Osteocyte (in vitro differentiated cells): ENCODE measurements around the gene KTI12. TPM values are rescaled to one million over a fixed set of nuclear protein-coding genes. Genes with fewer than 3 reads are reported as not detected.
"Not testable (repeated sequence)": the region's sequence is repeated elsewhere in the genome, so short reads cannot be mapped to it uniquely, and the experiment has no call there.

Source experiments
- DNase-seq: peaks from one replicate; pipeline ENCODE4 v3.0.0; 2021; ENCODE audit warnings: mixed read lengths; ENCODE audit not compliant: unreplicated experiment; ENCODE audit errors: extremely low spot score
- H3K27ac Mint-ChIP-seq: one replicate; pipeline ENCODE4 v1.8.0; 2021; ENCODE audit warnings: mild to moderate bottlenecking, mixed read lengths; ENCODE audit not compliant: unreplicated experiment
- H3K27me3 Mint-ChIP-seq: one replicate; pipeline ENCODE4 v1.8.0; 2021; ENCODE audit warnings: mixed read lengths; ENCODE audit not compliant: unreplicated experiment
- H3K36me3 Mint-ChIP-seq: one replicate; pipeline ENCODE4 v1.8.0; 2021; ENCODE audit warnings: mixed read lengths; ENCODE audit not compliant: unreplicated experiment
- H3K4me1 Mint-ChIP-seq: one replicate; pipeline ENCODE4 v1.8.0; 2021; ENCODE audit warnings: mixed read lengths; ENCODE audit not compliant: unreplicated experiment
- H3K4me3 Mint-ChIP-seq: one replicate; pipeline ENCODE4 v1.8.0; 2021; ENCODE audit warnings: mild to moderate bottlenecking, moderate library complexity, mixed read lengths; ENCODE audit not compliant: unreplicated experiment
- H3K9me3 Mint-ChIP-seq: one replicate; pipeline ENCODE4 v1.8.0; 2021; ENCODE audit warnings: mixed read lengths; ENCODE audit not compliant: unreplicated experiment
- total RNA-seq: library from RNA; stranded (reverse); gene quantifications from 2 replicates; pipeline ENCODE4 v1.2.1, GENCODE V29; 2021
- TF ChIP-seq, protein P1 (sequence below): fragments of 200-600 bp; sonication (generic); IDR thresholded peaks from 2 replicates; pipeline ENCODE4 v1.5.0; 2021; ENCODE audit warnings: antibody characterized with exemption, mild to moderate bottlenecking, moderate library complexity

Gene KTI12
- total RNA-seq, 1 donor from 2014 or later = 9.9 TPM

DNA sequence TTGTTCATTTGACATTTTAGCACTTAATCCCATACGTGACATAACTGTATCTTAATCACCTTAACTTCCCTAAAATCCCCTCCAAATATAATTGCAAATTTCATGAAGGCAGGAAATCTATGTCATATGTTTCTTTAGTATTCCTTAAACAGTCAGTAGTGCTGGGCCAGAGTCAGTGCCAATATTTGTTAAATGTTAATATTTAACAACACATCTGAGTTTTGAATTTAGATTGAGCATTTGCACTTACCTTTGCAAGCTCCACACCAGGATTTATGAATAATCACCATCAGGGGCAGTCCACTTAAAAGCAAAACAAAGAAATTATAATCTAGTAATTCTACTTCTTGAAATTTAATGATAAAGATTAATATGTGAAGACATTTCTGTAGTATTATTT lies 5.3 kb downstream of the KTI12 start:
- Mint-ChIP-seq H3K4me3 (no peak overlapping the region), H3K9me3 (no peaks in the 10 kb centered on the region), H3K4me1 (peaks cover 34% of the 10 kb centered on the region), H3K36me3 (peaks cover 23% of the 10 kb centered on the region), H3K27ac (no peak overlapping the region), H3K27me3 (no peaks in the 10 kb centered on the region)
- DNase-seq = no peak
- TF ChIP-seq, protein P1, sequence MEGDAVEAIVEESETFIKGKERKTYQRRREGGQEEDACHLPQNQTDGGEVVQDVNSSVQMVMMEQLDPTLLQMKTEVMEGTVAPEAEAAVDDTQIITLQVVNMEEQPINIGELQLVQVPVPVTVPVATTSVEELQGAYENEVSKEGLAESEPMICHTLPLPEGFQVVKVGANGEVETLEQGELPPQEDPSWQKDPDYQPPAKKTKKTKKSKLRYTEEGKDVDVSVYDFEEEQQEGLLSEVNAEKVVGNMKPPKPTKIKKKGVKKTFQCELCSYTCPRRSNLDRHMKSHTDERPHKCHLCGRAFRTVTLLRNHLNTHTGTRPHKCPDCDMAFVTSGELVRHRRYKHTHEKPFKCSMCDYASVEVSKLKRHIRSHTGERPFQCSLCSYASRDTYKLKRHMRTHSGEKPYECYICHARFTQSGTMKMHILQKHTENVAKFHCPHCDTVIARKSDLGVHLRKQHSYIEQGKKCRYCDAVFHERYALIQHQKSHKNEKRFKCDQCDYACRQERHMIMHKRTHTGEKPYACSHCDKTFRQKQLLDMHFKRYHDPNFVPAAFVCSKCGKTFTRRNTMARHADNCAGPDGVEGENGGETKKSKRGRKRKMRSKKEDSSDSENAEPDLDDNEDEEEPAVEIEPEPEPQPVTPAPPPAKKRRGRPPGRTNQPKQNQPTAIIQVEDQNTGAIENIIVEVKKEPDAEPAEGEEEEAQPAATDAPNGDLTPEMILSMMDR = no peak

DNA sequence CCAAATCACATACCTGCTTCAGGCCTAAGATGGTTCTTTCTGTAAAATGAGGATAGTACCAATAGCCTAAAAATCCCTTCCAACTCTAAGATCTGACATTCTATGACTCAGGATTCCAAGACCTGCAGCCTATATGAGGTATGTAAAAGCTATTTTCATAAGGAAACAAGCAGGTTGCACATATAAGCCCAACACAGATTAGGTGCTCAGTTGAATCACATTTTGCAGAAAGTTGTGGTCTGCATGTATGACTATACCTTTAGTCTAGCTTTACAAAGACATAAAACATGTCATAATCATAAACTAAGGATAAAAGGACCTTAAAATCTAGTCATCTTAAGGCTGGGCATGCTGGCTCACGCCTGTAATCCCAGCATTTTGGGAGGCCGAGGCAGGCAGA lies 7.3 kb downstream of the KTI12 start:
- peaks cover 31% of the 10 kb centered on the region for H3K36me3 Mint-ChIP-seq
- DNase-seq = no peak
- H3K27me3 Mint-ChIP-seq = no peaks in the 10 kb centered on the region
- H3K4me1 Mint-ChIP-seq = peaks cover 21% of the 10 kb centered on the region
- no peak overlapping the region for H3K27ac Mint-ChIP-seq
- H3K9me3 Mint-ChIP-seq = no peaks in the 10 kb centered on the region
- no peak overlapping the region for H3K4me3 Mint-ChIP-seq
- TF ChIP-seq, protein P1 = no peak

DNA sequence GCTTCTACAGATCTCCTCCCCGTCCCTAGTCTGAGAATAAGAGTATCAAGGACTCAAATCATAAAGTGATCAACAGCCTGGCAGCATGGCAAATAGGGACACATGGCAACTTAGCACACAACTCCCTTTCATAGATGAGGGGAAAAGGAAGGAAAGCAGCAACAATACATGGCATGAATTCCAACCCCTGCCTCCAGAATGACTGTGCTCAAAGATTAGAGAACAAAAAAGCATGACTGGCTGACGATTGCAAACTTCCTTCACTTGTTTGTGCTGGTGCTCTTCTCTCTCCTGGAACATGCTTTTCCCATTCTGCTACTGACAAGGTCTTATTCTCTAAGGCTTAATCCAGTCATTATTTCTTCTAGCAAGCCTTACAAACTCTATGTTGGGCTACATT lies 11.5 kb downstream of the KTI12 start:
- Mint-ChIP-seq H3K4me3 (no peak overlapping the region), H3K36me3 (peaks cover 42% of the 10 kb centered on the region), H3K9me3 (no peaks in the 10 kb centered on the region), H3K27ac (no peak overlapping the region), H3K4me1 (no peaks in the 10 kb centered on the region), H3K27me3 (no peaks in the 10 kb centered on the region)
- no peak for DNase-seq
- TF ChIP-seq, protein P1 = no peak

DNA sequence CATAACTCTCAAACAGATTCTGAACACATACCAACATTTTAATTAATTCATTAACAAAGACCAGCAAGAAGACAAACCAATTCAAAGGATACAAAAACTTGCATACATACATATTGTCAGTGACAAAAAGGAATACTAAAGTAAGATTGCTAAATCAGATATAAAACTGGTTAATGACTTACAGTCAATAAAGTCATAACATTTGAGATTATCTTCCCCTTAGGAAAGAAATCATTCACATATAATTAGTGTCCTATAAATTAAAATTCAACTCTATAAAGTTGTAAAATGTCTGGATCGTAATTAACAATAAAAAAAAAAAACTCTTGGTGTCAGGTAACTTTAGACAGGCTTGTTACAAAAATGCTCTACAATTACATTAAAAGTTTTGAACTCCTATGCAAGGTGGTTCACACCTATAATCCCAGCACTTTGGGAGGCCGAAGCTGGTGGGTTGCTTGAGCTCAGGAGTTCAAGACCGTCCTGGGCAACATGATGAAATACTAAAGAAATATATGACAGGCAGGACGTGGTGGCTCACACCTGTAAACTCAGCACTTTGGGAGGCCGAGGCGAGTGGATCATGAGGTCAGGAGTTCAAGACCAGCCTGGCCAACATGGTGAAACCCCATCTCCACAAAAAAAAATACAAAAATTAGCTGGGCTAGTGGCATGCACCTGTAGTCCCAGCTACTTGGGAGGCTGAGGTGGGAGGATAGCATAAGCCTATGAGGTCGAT lies 25.4 kb downstream of the KTI12 start:
- DNase-seq = no peak
- TF ChIP-seq, protein P1 = no peak
- Mint-ChIP-seq H3K4me3 (no peak overlapping the region), H3K36me3 (no peaks in the 10 kb centered on the region), H3K4me1 (peaks cover 31% of the 10 kb centered on the region), H3K27ac (peak overlapping the region; percentile 75), H3K9me3 (no peaks in the 10 kb centered on the region), H3K27me3 (no peaks in the 10 kb centered on the region)

DNA sequence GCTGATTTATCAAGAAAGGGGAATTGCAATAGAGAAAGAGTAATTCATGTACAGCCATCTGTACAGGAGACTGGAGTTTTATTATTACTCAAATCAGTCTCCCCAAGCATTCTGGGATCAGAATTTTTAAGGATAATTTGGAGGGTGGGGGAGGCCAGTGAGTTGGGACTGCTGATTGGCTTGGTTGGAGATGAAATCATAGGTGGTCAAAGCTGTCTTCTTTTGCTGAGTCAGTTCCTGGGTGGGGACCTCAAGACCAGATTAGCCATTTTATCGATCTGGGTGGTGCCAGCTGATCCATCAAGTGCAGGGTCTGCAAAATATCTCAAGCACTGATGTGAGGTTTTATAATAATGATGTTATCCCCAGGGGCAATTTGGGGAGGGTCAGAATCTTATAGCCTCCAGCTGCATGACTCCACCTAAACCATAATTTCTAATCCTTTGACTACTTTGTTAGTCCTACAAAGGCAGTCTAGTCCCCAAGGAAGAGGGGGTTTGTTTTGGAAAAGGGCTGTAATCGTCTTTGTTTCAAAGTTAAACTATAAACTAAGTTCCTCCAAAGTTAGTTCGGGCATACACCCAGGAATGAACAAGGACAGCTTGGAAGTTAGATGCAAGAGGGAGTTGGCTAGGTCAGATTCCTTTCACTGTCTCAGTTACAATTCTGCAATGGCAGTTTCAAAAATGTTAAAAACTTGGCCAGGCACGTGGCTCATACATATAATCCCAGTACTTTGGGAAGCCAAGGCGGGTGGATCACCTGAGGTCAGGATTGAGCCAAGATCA lies 26.2 kb downstream of the KTI12 start:
- DNase-seq = no peak
- H3K9me3 Mint-ChIP-seq = no peaks in the 10 kb centered on the region
- TF ChIP-seq, protein P1 = no peak
- no peaks in the 10 kb centered on the region for H3K27me3 Mint-ChIP-seq
- no peak overlapping the region for H3K4me3 Mint-ChIP-seq
- peaks cover 31% of the 10 kb centered on the region for H3K4me1 Mint-ChIP-seq
- H3K36me3 Mint-ChIP-seq = no peaks in the 10 kb centered on the region
- peak overlapping the region; percentile 75 for H3K27ac Mint-ChIP-seq

DNA sequence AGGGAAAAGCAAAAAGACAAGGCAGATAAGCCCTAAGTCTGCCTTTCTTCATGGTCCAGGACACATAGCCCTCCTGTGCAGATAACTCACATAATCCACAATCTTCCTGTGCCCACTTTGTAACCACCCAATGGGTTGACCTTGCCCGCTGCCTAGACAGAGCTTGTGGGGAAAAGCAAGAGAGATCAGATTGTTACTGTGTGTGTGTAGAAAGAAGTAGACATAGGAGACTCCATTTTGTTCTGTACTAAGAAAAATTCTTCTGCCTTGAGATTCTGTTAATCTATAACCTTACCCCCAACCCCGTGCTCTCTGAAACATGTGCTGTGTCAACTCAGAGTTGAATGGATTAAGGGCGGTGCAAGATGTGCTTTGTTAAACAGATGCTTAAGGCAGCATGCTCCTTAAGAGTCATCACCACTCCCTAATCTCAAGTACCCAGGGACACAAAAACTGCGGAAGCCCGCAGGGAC lies 27.5 kb downstream of the KTI12 start:
- DNase-seq, H3K4me3 Mint-ChIP-seq, H3K9me3 Mint-ChIP-seq, H3K36me3 Mint-ChIP-seq, H3K27me3 Mint-ChIP-seq: not testable (repeated sequence)
- peaks cover 31% of the 10 kb centered on the region for H3K4me1 Mint-ChIP-seq
- peak overlapping the region; percentile 88 for H3K27ac Mint-ChIP-seq

DNA sequence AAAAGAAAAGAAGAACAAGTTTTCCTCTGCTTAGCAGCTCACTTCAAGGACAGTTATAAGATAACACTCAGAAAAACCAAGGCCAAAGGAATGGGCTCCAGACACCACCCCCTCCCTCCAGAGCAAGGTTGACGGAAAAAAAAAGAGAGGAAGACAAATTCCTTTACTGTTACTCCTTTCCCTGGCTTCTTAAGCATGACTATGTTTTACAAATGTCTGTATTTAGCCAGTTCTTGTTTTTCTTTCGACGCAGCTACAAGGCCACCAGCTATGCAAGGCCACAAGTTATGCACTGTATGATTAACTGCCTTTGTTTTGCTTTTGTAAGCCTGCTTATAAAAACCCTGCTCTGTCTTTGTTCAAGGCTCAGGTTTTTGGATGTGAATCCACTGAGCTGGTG lies 28.1 kb downstream of the KTI12 start:
- H3K9me3 Mint-ChIP-seq, H3K36me3 Mint-ChIP-seq, H3K27me3 Mint-ChIP-seq, DNase-seq: not testable (repeated sequence)
- H3K4me3 Mint-ChIP-seq = peak overlapping the region; percentile 14
- peak overlapping the region; percentile 88 for H3K27ac Mint-ChIP-seq
- H3K4me1 Mint-ChIP-seq = peaks cover 31% of the 10 kb centered on the region
